Right lobe of liver (tissue), 6 donors: Measurements from ENCODE around the gene KLHDC7B. TPM values are rescaled to one million over a fixed set of nuclear protein-coding genes. Genes with fewer than 3 reads are reported as not detected.
"Not testable (repeated sequence)": the region's sequence is repeated elsewhere in the genome, so short reads cannot be mapped to it uniquely, and the experiment has no call there.

Experiments used
- ATAC-seq, 4 donors: fragments of 200-7000 bp; cut with Tn5 transposase; one replicate each; pipeline ENCODE4 v1.9.1; 2020; ENCODE audit warnings: mild to moderate bottlenecking in 4 of 4, moderate library complexity in 4 of 4
- DNase-seq, 3 donors: peaks; one replicate each; pipeline ENCODE4 v3.0.0-alpha.2; 2020
- H3K27ac ChIP-seq, 3 donors: fragments of 200-600 bp; one replicate each; pipeline ENCODE4 v1.8.0; 2022
- H3K27me3 ChIP-seq, 2 donors: fragments of 200-600 bp; one replicate each; pipeline ENCODE4 v1.8.0; 2022
- H3K36me3 ChIP-seq, 4 donors: fragments of 200-600 bp; sonication (generic) in 1 of 4; one replicate each; pipeline versions ENCODE4 v1.5.1 to v1.8.0; 2017 to 2022; ENCODE audit warnings: control low read depth in 1 of 4
- H3K4me1 ChIP-seq, 4 donors: fragments of 200-600 bp; sonication (generic) in 1 of 4; one replicate each; pipeline versions ENCODE4 v1.5.1 to v1.8.0; 2017 to 2022; ENCODE audit warnings: control low read depth in 1 of 4
- H3K4me3 ChIP-seq, 3 donors: fragments of 200-600 bp; one replicate each; pipeline ENCODE4 v1.8.0; 2022
- H3K9me3 ChIP-seq, 4 donors: fragments of 200-600 bp; sonication (generic) in 1 of 4; one replicate each; pipeline versions ENCODE4 v1.5.1 to v1.8.0; 2017 to 2022; ENCODE audit warnings: control low read depth in 1 of 4
- CTCF ChIP-seq, 4 donors: fragments of 200-600 bp in 3 of 4; fragments of 450-650 bp in 1 of 4; IDR thresholded peaks; one replicate each; pipeline versions ENCODE4 v1.5.1 to v1.8.0; 2016 to 2022; ENCODE audit warnings: antibody characterized with exemption in 4 of 4, mild to moderate bottlenecking in 2 of 4
- POLR2A ChIP-seq: fragments of 450-650 bp; IDR thresholded peaks from one replicate; pipeline ENCODE4 v1.6.1; 2017; ENCODE audit warnings: antibody characterized with exemption, mild to moderate bottlenecking
- WGBS: methylation state at CpG from one replicate; pipeline ENCODE4 v1.1.6; 2018; ENCODE audit warnings: low coverage, low lambda C conversion rate; ENCODE audit not compliant: insufficient coverage; ENCODE audit errors: missing lambda C conversion rate; 5-methylcytosine and 5-hydroxymethylcytosine counted together
- intact Hi-C, 2 donors: fragments of 100-400 bp; cut with DNase I; formaldehyde crosslinking; loops; one replicate each; pipeline versions ENCODE4 v1.11.2 to v1.14.1; 2022
- total RNA-seq, 6 experiments: library from RNA; depleted of rRNA in 2 of 6; stranded (reverse); fragments of >200 nt in 2 of 6; fragmentation: NEBNext Ultra II Directional in 3 of 6; extraction: Animal tissue kit (Norgen Biotek cat#: 25700) in 3 of 6; gene quantifications; one replicate each; pipeline versions ENCODE4 v1.1.0 to v1.2.4, GENCODE V29; 2016 to 2023
- donor health status: DM: no; HTN: yes; CAD: no.
- donor health status: DM: no; HTN: no; CAD: no.
- donor health status: DM: no; HTN: no; CAD: no.
- donor health status: DM: no; HTN: yes; CAD: no.
- donor health status: DM: no; HTN: yes; CAD: no.

The KLHDC7B gene
- total RNA-seq, 6 experiments from 2014 or later: 0.07 to 1.4 (median 0.62) TPM; not detected in 2

GRCh38 chr22:50533856-50534711 is 11.6 kb upstream of the KLHDC7B start:
- ATAC-seq, H3K4me3 ChIP-seq, H3K36me3 ChIP-seq, intact Hi-C loops, H3K27me3 ChIP-seq, H3K9me3 ChIP-seq: not testable (repeated sequence)
- peaks cover 0 to 21% (median 3%) of the 10 kb centered on the region in 4 donors for H3K4me1 ChIP-seq
- TF ChIP-seq POLR2A: peak; percentile 36
- 43% methylated on average over 16 of the region's 21 CpGs for WGBS
- H3K27ac ChIP-seq: peak overlapping the region in 2 of 3 donors; percentile 14 to 94
- DNase-seq: peak in 1 of 3 donors; percentile 55

- peaks cover 0 to 20% (median 8%) of the 10 kb centered on the region in 4 donors for H3K4me1 ChIP-seq
- TF ChIP-seq POLR2A (no peak), CTCF (IDR thresholded peaks at IDR 0.05) (no peak)
- H3K36me3 ChIP-seq: no peaks in the 10 kb centered on the region
- intact Hi-C loops: no loop called here
- DNase-seq (peak in 1 of 3 donors; percentile 17), ATAC-seq (no peak)
- H3K4me3 ChIP-seq: no peak overlapping the region
- WGBS: 79% methylated on average over 7 of the region's 8 CpGs
- no peaks in the 10 kb centered on the region for H3K27me3 ChIP-seq
- no peaks in the 10 kb centered on the region for H3K9me3 ChIP-seq
- H3K27ac ChIP-seq: no peak overlapping the region
Observed at GRCh38 chr22:50535113-50535512, 10.6 kb upstream of the KLHDC7B start.

- H3K4me3 ChIP-seq: no peak overlapping the region
- H3K4me1 ChIP-seq: peaks cover 0 to 24% (median 9%) of the 10 kb centered on the region in 4 donors
- intact Hi-C loops: no loop called here
- no peaks in the 10 kb centered on the region for H3K36me3 ChIP-seq
- H3K9me3 ChIP-seq: no peaks in the 10 kb centered on the region
- no peak overlapping the region for H3K27ac ChIP-seq
- WGBS: 63% methylated on average over 3 of the region's 3 CpGs
- no peak for TF ChIP-seq CTCF (IDR thresholded peaks at IDR 0.05)
- DNase-seq (no peak), ATAC-seq (no peak)
- no peaks in the 10 kb centered on the region for H3K27me3 ChIP-seq
Observed at GRCh38 chr22:50536226-50536625, 9.5 kb upstream of the KLHDC7B start.

- 92% methylated on average over 13 of the region's 13 CpGs for WGBS
- no peaks in the 10 kb centered on the region for H3K9me3 ChIP-seq
- peaks cover 0 to 24% (median 9%) of the 10 kb centered on the region in 4 donors for H3K4me1 ChIP-seq
- peak overlapping the region; percentile 89 to 97 (median 96) for H3K27ac ChIP-seq
- peak in 1 of 3 donors; percentile 27 for DNase-seq
- TF ChIP-seq POLR2A: no peak
- no peak for TF ChIP-seq CTCF (IDR thresholded peaks at IDR 0.05)
- no peak overlapping the region for H3K4me3 ChIP-seq
- ATAC-seq: no peak
- intact Hi-C loops: no loop called here
- no peaks in the 10 kb centered on the region for H3K36me3 ChIP-seq
- no peaks in the 10 kb centered on the region for H3K27me3 ChIP-seq
Observed at GRCh38 chr22:50537765-50538164, 7.9 kb upstream of the KLHDC7B start.

- H3K27me3 ChIP-seq: no peaks in the 10 kb centered on the region
- H3K4me3 ChIP-seq: no peak overlapping the region
- H3K36me3 ChIP-seq: no peaks in the 10 kb centered on the region
- DNase-seq (peak in 1 of 3 donors; percentile 51), ATAC-seq (no peak)
- 80% methylated on average over 10 of the region's 10 CpGs for WGBS
- TF ChIP-seq POLR2A (no peak), CTCF (IDR thresholded peaks at IDR 0.05) (no peak)
- H3K4me1 ChIP-seq: peaks cover 0 to 19% (median 9%) of the 10 kb centered on the region in 4 donors
- no peaks in the 10 kb centered on the region for H3K9me3 ChIP-seq
- peak overlapping the region; percentile 89 to 97 (median 96) for H3K27ac ChIP-seq
- intact Hi-C loops: no loop called here
Observed at GRCh38 chr22:50540381-50540780, 5.3 kb upstream of the KLHDC7B start.
